GM18520 (cell line): ENCODE results near the gene VPS37B.

Source experiments
- ATAC-seq: cut with Tn5 transposase; IDR thresholded peaks from one replicate; pipeline ENCODE4 v1.9.1; 2021; ENCODE audit not compliant: unreplicated experiment

Gene VPS37B

DNA sequence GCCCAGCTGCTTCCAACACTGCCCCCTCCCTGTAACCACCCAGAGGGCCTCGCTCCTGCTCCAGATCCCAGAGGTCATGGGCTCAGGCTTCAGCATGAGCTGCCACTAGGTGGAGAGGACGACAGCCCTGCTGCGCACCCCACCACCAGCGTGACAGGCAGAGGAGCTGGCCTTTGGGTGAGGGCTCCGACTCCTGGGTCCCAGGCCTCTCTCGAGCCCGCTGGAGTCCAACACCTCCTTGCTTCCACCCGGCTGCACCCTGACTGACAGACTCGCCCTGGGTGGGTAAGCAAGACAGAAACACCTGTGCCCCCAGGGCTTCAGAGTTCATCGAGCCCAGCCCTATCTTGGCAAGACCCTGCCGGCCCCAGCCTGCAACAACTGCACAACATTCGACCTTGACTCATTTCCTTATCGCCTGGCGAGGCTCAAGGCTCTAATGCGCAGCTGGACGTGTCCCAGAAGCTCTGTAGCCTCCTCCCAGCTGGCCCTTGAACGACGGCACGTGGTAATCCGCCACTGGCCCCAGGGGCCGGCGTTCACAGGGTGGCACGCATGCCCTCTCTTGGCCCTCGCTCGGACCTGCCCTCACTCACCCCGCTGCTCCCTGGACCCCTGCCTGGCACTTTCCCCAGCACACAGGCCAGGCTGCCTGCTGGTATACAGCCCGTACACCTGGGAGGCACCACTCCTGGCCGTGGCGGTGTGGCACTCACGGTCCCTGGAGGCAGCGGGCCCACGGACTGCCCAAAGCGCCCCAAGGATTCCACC lies 28.0 kb downstream of the VPS37B start:
- no peak for ATAC-seq

GRCh38 chr12:122866950-122867607 lies 28.8 kb downstream of the VPS37B start:
- ATAC-seq = no peak

- no peak for ATAC-seq
Measured at GRCh38 chr12:122866379-122866778, 29.5 kb downstream of the VPS37B start.

DNA sequence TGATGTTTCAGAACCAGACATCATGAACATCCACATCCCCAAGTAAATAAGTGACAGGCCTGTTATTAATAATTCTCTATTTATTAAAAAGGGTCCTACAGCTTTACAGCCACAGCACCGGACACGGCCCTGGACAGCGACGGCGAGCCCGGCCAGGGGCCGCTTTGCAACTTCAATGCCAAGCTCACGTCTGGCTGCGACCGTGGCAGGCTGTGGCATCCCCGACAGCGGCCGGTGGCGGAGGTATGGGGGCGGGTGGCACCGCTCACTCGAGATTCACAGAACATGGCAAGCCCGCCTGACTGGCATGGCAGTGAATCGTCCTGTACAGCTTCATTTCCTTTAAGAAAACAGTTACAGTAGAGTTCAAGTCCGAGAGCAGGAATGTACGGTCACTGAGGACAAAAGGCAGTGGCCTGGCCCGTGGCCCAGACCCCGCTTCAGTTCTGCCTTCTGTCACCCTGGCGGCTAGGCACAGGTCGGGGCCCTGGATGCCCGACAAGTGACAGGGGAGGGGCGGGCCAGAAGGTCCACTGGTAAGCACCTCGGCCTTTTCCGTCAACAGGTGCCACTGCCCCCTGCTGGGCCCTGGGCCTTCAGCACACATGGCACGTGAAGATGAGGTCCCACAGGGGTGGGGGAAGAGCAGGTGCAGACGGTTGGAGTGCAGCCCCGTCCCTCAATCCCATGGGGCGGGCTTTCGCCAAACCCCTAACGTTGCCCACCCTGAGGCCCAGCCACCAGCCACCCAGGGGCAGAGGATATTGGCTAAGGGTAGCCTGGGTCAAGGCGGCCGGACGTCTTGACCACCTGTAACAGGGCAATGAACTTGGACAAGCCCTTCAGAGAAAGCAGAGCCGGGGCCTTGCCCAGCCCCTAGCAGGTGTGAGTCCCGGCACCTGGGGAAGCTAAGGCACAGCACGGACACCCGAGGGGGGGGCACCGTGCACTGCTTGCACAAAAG lies 30.4 kb downstream of the VPS37B start:
- no peak for ATAC-seq

DNA sequence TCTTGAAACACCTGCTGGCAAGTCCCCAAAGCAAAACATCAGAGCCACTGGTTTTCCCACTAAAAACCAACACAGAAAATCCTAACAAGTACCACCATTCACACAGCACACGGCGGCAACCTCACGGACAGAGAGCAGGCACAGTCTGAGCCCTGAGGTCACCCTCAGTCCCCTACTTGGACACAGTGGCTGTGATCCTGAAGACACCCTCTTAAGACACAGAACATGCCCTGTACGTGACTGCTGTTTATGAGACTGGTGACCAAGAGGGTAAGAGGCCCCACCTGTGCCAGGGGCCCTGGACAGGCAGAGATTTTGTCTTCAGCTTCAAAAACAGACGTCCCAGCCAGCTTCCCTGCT lies 31.1 kb downstream of the VPS37B start:
- no peak for ATAC-seq

DNA sequence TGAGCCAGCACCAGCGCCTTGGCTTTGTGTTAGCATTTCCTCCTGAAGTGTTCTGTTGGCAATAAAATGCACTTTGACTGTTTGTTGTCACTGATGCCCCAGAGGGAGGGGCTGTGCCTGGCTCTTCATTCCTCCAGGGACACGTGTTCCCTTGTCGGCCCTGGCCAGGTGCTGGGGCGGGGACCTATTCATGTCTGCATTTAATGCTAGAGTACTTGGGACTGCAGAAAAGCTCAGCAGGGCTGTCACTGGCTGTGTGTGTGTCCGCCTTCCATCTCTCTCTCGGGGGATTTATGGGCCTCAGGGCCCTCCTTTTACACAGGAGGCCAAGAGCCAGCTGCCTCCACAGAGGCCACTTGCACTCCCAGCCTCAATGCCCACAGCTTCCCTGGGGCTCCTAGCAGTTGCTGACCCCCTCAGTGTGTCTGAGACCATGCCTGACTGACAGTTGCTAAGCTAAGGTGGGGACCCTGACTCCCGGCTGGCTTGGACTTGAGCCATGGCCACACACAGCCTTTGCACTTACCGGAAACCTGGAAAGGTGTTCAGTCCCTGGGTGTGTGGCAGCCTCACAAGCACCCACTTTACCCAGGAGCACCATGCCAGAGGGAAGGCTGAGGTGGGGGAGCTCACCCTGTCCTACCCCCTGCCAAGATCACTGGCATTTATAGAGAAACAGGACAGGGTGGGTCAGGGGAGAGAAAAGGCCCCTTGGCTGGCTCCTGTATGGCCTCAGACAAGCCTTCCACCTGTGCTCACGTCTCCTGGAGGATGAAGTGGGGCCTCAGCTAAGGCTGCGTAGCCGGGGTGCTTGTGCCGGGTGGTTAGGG lies 32.8 kb downstream of the VPS37B start:
- ATAC-seq = no peak

GRCh38 chr12:122862110-122862634 lies 33.8 kb downstream of the VPS37B start:
- no peak for ATAC-seq

DNA sequence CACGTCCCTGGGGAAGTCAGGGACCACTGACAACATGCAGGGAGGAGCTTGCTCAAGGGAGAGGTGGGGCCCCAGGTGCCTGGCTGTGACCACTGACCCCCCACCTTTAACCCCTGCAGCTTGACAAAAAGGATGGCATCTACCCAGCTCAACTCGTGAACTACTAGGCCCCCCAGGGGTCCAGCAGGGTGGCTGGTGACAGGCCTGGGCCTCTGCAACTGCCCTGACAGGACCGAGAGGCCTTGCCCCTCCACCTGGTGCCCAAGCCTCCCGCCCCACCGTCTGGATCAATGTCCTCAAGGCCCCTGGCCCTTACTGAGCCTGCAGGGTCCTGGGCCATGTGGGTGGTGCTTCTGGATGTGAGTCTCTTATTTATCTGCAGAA lies 34.3 kb downstream of the VPS37B start:
- no peak for ATAC-seq

GRCh38 chr12:122860854-122861586 lies 34.9 kb downstream of the VPS37B start:
- ATAC-seq = no peak

DNA sequence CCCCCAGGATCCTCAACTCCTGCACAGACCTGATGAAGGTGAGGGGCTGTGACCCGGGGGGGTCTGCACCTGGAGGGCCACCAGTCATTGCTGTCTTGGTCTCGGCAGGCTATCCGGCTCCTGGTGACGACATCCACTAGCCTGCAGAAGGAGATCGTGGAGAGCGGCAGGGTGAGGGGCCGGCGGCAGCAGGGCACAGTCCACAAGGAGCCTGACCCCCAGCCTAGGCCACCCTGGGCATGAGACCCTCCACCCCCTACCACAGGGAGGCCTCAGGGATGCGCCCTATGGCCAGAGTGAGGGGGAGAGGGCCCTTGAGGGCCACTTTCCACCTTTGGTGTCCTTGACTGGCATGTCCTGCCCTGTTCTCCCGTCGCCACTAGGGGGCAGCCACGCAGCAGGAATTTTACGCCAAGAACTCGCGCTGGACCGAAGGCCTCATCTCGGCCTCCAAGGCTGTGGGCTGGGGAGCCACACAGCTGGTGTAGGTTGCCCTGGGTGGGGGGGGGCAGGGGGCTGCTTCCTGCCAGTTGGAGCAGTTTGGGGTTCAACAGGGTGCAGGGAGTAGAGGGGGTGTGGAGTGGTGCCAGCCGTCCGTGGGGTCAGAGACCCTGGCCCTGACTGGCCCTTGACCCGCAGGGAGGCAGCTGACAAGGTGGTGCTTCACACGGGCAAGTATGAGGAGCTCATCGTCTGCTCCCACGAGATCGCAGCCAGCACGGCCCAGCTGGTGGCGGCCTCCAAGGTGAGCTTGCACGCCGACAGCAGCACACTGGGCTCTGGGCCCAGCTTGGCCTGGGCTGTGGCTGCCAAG lies 35.7 kb downstream of the VPS37B start:
- ATAC-seq = no peak

DNA sequence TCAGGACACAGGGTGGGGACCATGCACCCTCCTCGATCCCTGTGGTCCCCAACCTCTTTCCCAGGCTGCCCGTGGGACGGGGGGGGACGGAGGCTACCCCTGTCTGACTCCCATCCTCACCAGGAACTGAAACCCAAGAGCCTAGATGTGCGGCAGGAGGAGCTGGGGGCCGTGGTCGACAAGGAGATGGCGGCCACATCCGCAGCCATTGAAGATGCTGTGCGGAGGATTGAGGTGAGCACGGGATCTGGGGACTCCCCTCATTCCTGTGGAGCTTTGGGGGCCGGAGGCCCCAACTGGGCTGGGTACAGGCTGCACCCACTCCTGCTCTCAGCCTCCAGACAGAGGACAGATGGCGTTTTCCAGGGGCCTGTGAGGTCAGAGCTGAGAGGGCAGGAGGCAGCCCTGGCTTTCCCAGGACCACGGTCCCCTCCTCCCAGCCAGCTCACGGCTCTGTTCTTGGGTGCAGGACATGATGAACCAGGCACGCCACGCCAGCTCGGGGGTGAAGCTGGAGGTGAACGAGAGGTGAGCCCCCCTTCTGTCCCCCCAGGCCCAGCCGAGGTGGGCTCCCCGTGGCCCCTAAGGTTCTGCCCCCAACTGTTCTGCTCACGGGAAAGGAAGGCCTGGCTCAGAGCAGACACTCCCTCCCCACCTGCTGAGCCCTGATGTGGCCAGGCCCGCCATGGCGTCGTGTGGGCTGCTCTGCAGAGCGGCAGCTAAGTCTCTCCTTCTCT lies 36.5 kb downstream of the VPS37B start:
- no peak for ATAC-seq

- no peak for ATAC-seq
Measured at GRCh38 chr12:122858591-122859302, 37.2 kb downstream of the VPS37B start.

DNA sequence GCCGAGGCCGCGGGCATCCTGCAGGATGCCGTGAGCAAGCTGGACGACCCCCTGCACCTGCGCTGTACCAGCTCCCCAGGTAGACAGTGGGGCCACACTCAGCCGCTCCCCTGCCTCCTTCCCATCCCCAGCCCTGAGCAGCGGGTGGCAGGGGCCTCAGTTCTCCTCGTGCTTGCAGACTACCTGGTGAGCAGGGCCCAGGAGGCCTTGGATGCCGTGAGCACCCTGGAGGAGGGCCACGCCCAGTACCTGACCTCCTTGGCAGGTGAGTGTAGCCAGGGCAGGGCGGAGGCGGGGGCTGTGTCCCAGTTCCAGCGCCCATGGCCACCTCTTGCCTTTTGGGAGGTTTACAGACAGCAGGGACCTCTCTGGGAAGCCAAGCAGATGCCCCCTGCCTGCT lies 37.8 kb downstream of the VPS37B start:
- ATAC-seq = no peak

GRCh38 chr12:122856999-122857671 lies 38.8 kb downstream of the VPS37B start:
- ATAC-seq = no peak

GRCh38 chr12:122855928-122856831 lies 39.7 kb downstream of the VPS37B start:
- ATAC-seq = no peak
